ENCODE data around the gene BEND7. TPM values are rescaled to one million over a fixed set of nuclear protein-coding genes. Genes with fewer than 3 reads are reported as not detected.

BEND7 gene
- total and polyA plus RNA-seq, 2 of the 13 experiments (the other 11 are each of a cell fraction or from before 2014, with no cell fraction given): 14.1 to 17.1 TPM

DNA sequence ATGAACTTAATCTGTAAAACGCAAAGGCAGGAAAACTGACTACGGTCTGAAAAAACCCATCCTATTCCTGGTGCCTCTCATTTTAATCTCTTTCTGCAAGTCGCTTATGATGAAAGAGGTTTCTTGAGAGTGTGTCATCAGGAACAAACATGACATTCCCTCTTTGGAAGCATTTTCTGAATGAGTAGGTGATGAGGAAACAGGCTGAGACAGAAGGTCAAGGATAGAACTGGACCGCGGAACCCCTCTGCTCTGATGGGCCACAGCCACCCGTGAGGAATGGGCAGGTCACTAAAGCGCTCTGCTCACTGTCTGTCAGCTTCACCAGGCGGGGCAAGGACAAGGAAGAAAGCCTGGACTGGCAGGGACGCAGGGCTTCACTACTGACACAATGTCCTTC is 28.6 kb downstream of the BEND7 start (continued):
- TF ChIP-seq, protein P1, sequence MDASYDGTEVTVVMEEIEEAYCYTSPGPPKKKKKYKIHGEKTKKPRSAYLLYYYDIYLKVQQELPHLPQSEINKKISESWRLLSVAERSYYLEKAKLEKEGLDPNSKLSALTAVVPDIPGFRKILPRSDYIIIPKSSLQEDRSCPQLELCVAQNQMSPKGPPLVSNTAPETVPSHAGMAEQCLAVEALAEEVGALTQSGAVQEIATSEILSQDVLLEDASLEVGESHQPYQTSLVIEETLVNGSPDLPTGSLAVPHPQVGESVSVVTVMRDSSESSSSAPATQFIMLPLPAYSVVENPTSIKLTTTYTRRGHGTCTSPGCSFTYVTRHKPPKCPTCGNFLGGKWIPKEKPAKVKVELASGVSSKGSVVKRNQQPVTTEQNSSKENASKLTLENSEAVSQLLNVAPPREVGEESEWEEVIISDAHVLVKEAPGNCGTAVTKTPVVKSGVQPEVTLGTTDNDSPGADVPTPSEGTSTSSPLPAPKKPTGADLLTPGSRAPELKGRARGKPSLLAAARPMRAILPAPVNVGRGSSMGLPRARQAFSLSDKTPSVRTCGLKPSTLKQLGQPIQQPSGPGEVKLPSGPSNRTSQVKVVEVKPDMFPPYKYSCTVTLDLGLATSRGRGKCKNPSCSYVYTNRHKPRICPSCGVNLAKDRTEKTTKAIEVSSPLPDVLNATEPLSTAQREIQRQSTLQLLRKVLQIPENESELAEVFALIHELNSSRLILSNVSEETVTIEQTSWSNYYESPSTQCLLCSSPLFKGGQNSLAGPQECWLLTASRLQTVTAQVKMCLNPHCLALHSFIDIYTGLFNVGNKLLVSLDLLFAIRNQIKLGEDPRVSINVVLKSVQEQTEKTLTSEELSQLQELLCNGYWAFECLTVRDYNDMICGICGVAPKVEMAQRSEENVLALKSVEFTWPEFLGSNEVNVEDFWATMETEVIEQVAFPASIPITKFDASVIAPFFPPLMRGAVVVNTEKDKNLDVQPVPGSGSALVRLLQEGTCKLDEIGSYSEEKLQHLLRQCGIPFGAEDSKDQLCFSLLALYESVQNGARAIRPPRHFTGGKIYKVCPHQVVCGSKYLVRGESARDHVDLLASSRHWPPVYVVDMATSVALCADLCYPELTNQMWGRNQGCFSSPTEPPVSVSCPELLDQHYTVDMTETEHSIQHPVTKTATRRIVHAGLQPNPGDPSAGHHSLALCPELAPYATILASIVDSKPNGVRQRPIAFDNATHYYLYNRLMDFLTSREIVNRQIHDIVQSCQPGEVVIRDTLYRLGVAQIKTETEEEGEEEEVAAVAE (CRISPR knock-in tag; IDR thresholded peaks at IDR 0.05; ENCODE audit: borderline replicate concordance): no peak
- TF ChIP-seq, protein P2, sequence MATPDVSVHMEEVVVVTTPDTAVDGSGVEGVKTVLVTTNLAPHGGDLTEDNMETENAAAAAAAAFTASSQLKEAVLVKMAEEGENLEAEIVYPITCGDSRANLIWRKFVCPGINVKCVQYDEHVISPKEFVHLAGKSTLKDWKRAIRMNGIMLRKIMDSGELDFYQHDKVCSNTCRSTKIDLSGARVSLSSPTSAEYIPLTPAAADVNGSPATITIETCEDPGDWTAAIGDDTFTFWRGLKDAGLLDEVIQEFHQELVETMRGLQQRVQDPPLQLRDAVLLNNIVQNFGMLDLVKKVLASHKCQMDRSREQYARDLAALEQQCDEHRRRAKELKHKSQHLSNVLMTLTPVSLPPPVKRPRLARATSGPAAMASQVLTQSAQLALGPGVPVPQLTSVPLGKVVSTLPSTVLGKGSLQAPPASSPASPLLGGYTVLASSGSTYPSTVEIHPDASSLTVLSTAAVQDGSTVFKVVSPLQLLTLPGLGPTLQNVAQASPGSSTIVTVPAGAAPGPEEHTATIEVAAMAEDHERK (CRISPR knock-in tag; IDR thresholded peaks at IDR 0.05; ENCODE audit: low read depth): no peak
- TF ChIP-seq SOX5 (CRISPR knock-in tag; IDR thresholded peaks at IDR 0.05; ENCODE audit: borderline replicate concordance) (no peak; the same call in 1 of the 2 replicates), KDM5A (IDR thresholded peaks at IDR 0.05; ENCODE audit: borderline replicate concordance, low read length) (no peak), ZNF484 (CRISPR knock-in tag; IDR thresholded peaks at IDR 0.05; ENCODE audit: borderline replicate concordance, low read depth) (no peak), ZMYM4 (CRISPR knock-in tag; IDR thresholded peaks at IDR 0.05) (no peak), NR2C2 (CRISPR knock-in tag; IDR thresholded peaks at IDR 0.05; ENCODE audit: borderline replicate concordance) (peak; percentile 70; the same call in 1 of the 2 replicates), ZNF816 (CRISPR knock-in tag; IDR thresholded peaks at IDR 0.05; ENCODE audit: borderline replicate concordance) (no peak), MEIS1 (CRISPR knock-in tag; IDR thresholded peaks at IDR 0.05; ENCODE audit: borderline replicate concordance) (no peak), HMG20A (CRISPR knock-in tag; IDR thresholded peaks at IDR 0.05; ENCODE audit: borderline replicate concordance) (peak; percentile 75; the same call in 1 of the 2 replicates), ZZZ3 (CRISPR knock-in tag; IDR thresholded peaks at IDR 0.05; ENCODE audit: borderline replicate concordance) (no peak), JUN (CRISPR knock-in tag; IDR thresholded peaks at IDR 0.05) (peak; percentile 49; the same call in 1 of the 2 replicates), SRF (IDR thresholded peaks at IDR 0.05; ENCODE audit: low read depth, low read length) (no peak), CEBPB (IDR thresholded peaks at IDR 0.05; ENCODE audit: borderline replicate concordance, low read depth, low read length) (peak; percentile 45; the same call in 1 of the 2 replicates), ZNF660 (CRISPR knock-in tag; IDR thresholded peaks at IDR 0.05; ENCODE audit: borderline replicate concordance, low read depth) (no peak), ATF1 (CRISPR knock-in tag; IDR thresholded peaks at IDR 0.05) (no peak), RARA (CRISPR knock-in tag; IDR thresholded peaks at IDR 0.05) (peak; percentile 87), ZBTB7A (CRISPR knock-in tag; IDR thresholded peaks at IDR 0.05) (no peak), ZNF510 (CRISPR knock-in tag; IDR thresholded peaks at IDR 0.05; ENCODE audit: low read depth) (no peak)
- TF ChIP-seq, protein P3, sequence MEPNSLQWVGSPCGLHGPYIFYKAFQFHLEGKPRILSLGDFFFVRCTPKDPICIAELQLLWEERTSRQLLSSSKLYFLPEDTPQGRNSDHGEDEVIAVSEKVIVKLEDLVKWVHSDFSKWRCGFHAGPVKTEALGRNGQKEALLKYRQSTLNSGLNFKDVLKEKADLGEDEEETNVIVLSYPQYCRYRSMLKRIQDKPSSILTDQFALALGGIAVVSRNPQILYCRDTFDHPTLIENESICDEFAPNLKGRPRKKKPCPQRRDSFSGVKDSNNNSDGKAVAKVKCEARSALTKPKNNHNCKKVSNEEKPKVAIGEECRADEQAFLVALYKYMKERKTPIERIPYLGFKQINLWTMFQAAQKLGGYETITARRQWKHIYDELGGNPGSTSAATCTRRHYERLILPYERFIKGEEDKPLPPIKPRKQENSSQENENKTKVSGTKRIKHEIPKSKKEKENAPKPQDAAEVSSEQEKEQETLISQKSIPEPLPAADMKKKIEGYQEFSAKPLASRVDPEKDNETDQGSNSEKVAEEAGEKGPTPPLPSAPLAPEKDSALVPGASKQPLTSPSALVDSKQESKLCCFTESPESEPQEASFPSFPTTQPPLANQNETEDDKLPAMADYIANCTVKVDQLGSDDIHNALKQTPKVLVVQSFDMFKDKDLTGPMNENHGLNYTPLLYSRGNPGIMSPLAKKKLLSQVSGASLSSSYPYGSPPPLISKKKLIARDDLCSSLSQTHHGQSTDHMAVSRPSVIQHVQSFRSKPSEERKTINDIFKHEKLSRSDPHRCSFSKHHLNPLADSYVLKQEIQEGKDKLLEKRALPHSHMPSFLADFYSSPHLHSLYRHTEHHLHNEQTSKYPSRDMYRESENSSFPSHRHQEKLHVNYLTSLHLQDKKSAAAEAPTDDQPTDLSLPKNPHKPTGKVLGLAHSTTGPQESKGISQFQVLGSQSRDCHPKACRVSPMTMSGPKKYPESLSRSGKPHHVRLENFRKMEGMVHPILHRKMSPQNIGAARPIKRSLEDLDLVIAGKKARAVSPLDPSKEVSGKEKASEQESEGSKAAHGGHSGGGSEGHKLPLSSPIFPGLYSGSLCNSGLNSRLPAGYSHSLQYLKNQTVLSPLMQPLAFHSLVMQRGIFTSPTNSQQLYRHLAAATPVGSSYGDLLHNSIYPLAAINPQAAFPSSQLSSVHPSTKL (CRISPR knock-in tag; IDR thresholded peaks at IDR 0.05): peak; percentile 79
- TF ChIP-seq, protein P4, sequence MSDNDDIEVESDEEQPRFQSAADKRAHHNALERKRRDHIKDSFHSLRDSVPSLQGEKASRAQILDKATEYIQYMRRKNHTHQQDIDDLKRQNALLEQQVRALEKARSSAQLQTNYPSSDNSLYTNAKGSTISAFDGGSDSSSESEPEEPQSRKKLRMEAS (IDR thresholded peaks at IDR 0.05): no peak

All from HepG2 (cell line).